ENCODE measurements around the gene TEX35. TPM values are rescaled to one million over a fixed set of nuclear protein-coding genes. Genes with fewer than 3 reads are reported as not detected.
A peak's percentile ranks its signal among the peaks of the same experiment; 100 is the strongest.

TEX35 gene
- total RNA-seq, 3 donors from 2014 or later: not detected

GRCh38 chr1:178470411-178470960 is 42.4 kb upstream of the TEX35 start:
- DNase-seq (peak in 1 of 3 donors; percentile 20), ATAC-seq (peak; percentile 93)
- no peaks in the 10 kb centered on the region for H3K36me3 ChIP-seq (ENCODE audit: low read depth)

GRCh38 chr1:178472531-178472930 is 40.4 kb upstream of the TEX35 start:
- H3K9me3 ChIP-seq: no peaks in the 10 kb centered on the region
- H3K4me1 ChIP-seq (ENCODE audit: low read depth): no peaks in the 10 kb centered on the region
- H3K36me3 ChIP-seq (ENCODE audit: low read depth): no peaks in the 10 kb centered on the region
- DNase-seq: no peak
- no peak for TF ChIP-seq CTCF (IDR thresholded peaks at IDR 0.05)
- H3K4me3 ChIP-seq: no peak overlapping the region
- intact Hi-C loops (cut with DNase I, micrococcal nuclease): no loop called here
- no peak for ATAC-seq

More at GRCh38 chr1:178470411-178470960, 42.4 kb upstream of the TEX35 start:
- intact Hi-C loops (cut with DNase I, micrococcal nuclease): no loop called here
- no peaks in the 10 kb centered on the region for H3K9me3 ChIP-seq
- H3K4me3 ChIP-seq: no peak overlapping the region
- no peak for TF ChIP-seq CTCF (IDR thresholded peaks at IDR 0.05)
- H3K4me1 ChIP-seq (ENCODE audit: low read depth): no peaks in the 10 kb centered on the region

GRCh38 chr1:178477373-178477772 is 35.5 kb upstream of the TEX35 start:
- ATAC-seq (no peak), DNase-seq (no peak)
- intact Hi-C loops (cut with DNase I, micrococcal nuclease): no loop called here
- no peaks in the 10 kb centered on the region for H3K4me1 ChIP-seq (ENCODE audit: low read depth)
- no peak for TF ChIP-seq CTCF (IDR thresholded peaks at IDR 0.05)
- no peak overlapping the region for H3K4me3 ChIP-seq
- no peaks in the 10 kb centered on the region for H3K36me3 ChIP-seq (ENCODE audit: low read depth)
- no peaks in the 10 kb centered on the region for H3K9me3 ChIP-seq

GRCh38 chr1:178477841-178478240 is 35.1 kb upstream of the TEX35 start:
- no peaks in the 10 kb centered on the region for H3K4me1 ChIP-seq (ENCODE audit: low read depth)
- no peak for ATAC-seq
- H3K36me3 ChIP-seq (ENCODE audit: low read depth): no peaks in the 10 kb centered on the region
- H3K4me3 ChIP-seq: no peak overlapping the region
- H3K9me3 ChIP-seq: no peaks in the 10 kb centered on the region
- DNase-seq: no peak
- intact Hi-C loops (cut with DNase I, micrococcal nuclease): no loop called here
- no peak for TF ChIP-seq CTCF (IDR thresholded peaks at IDR 0.05)

- intact Hi-C loops (cut with DNase I, micrococcal nuclease): no loop called here
- no peak for ATAC-seq
- no peaks in the 10 kb centered on the region for H3K36me3 ChIP-seq (ENCODE audit: low read depth)
Observed at GRCh38 chr1:178483251-178483957, 29.5 kb upstream of the TEX35 start.

More at GRCh38 chr1:178483251-178483957, 29.5 kb upstream of the TEX35 start:
- TF ChIP-seq CTCF (IDR thresholded peaks at IDR 0.05): no peak
- no peak for DNase-seq
- Histone ChIP-seq H3K4me1 (ENCODE audit: low read depth) (no peaks in the 10 kb centered on the region), H3K9me3 (no peaks in the 10 kb centered on the region), H3K4me3 (no peak overlapping the region)

Data from mucosa of descending colon (tissue), 3 donors.